Measurements from ENCODE around the gene HOGA1. TPM values are rescaled to one million over a fixed set of nuclear protein-coding genes. Genes with fewer than 3 reads are reported as not detected.
A peak's percentile ranks its signal among the peaks of the same experiment; 100 is the strongest.

The HOGA1 gene
- total and polyA plus RNA-seq, 8 donors: 7.2 to 20.5 (median 9.5) TPM

DNA sequence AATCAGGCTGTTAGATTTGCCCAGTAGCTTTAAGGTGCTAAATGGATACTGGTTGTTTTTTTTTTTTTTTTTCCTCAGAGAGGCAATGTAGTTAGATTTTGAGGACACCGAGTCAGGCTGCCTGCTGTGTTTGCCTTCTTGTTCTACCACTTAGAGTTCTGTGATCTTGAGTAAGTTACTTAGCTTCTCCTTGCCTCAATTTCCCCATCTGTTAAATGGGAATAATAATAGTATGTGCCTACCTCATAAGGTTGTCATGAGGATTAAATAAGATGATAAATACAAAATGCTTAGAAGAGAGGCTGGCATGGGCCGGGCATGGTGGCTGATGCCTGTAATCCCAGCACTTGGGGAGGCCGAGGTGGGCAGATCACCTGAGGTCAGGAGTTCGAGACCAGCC, 34.5 kb downstream of the HOGA1 start:
- intact Hi-C loops (cut with DNase I): no loop called here
- FAIRE-seq: no peak

GRCh38 chr10:97623277-97623676, 39.1 kb downstream of the HOGA1 start:
- Histone ChIP-seq H3K4me1 (peaks cover 0 to 3% (median 0%) of the 10 kb centered on the region in 3 donors), H3K36me3 (no peaks in the 10 kb centered on the region), H3K27me3 (no peaks in the 10 kb centered on the region), H3K9me3 (no peaks in the 10 kb centered on the region), H3K4me3 (no peak overlapping the region), H3K27ac (peak overlapping the region in 1 of 4 donors; percentile 27)
- intact Hi-C loops (cut with DNase I): no loop called here
- no peak for FAIRE-seq
- ATAC-seq: peak in 2 of 4 donors; percentile 40 to 63
- no peak for TF ChIP-seq CTCF (IDR thresholded peaks at IDR 0.05)
- 41 to 55% methylated on average over 1 of the region's 1 CpG for WGBS, 2 donors
- DNase-seq: no peak

More for the DNA sequence above, 34.5 kb downstream of the HOGA1 start:
- ATAC-seq: no peak
- no peak for TF ChIP-seq CTCF (IDR thresholded peaks at IDR 0.05)
- Histone ChIP-seq H3K4me1 (peaks cover 0 to 3% (median 0%) of the 10 kb centered on the region in 3 donors), H3K27me3 (no peaks in the 10 kb centered on the region), H3K4me3 (no peak overlapping the region), H3K9me3 (no peaks in the 10 kb centered on the region), H3K36me3 (no peaks in the 10 kb centered on the region), H3K27ac (no peak overlapping the region)
- no peak for DNase-seq
- WGBS, 2 donors: 93 to 94% methylated on average over 4 of the region's 4 CpGs

- Histone ChIP-seq H3K27me3 (no peaks in the 10 kb centered on the region), H3K36me3 (no peaks in the 10 kb centered on the region), H3K27ac (no peak overlapping the region), H3K4me1 (peaks cover 0 to 3% (median 0%) of the 10 kb centered on the region in 3 donors), H3K4me3 (no peak overlapping the region), H3K9me3 (no peaks in the 10 kb centered on the region)
- intact Hi-C loops (cut with DNase I): no loop called here
- no peak for DNase-seq
- 51 to 58% methylated on average over 4 of the region's 4 CpGs for WGBS, 2 donors
- no peak for ATAC-seq
- no peak for TF ChIP-seq CTCF (IDR thresholded peaks at IDR 0.05)
- no peak for FAIRE-seq
These were observed 43.5 kb downstream of the HOGA1 start for GRCh38 chr10:97627731-97628130.

DNA sequence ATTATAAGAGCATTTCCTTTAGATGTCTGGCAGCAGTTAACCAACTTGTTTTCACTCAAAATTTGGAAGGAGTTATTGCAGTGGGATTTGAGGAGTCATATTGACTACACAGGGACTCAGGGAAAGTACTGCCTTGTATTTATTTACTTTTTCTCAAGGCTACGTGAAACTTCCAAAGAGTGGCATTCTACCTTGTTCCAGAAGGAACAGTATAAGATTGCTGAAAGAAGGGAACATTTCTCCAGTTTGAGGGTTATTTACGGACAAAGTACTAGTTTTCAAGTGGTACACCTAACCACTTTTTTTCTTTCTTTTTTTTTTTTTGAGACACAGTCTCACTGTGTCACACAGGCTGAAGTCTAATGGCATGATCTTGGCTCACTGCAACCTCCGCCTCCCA, 44.0 kb downstream of the HOGA1 start:
- 65 to 71% methylated on average over 3 of the region's 3 CpGs for WGBS, 2 donors
- H3K9me3 ChIP-seq: no peaks in the 10 kb centered on the region
- FAIRE-seq (no peak), ATAC-seq (peak in 1 of 4 donors; percentile 46), DNase-seq (no peak)
- H3K27ac ChIP-seq: no peak overlapping the region
- intact Hi-C loops (cut with DNase I): no loop called here
- H3K4me3 ChIP-seq: no peak overlapping the region
- peaks cover 0 to 1% (median 0%) of the 10 kb centered on the region in 3 donors for H3K4me1 ChIP-seq
- no peaks in the 10 kb centered on the region for H3K36me3 ChIP-seq
- TF ChIP-seq CTCF (IDR thresholded peaks at IDR 0.05): no peak
- no peaks in the 10 kb centered on the region for H3K27me3 ChIP-seq

DNA sequence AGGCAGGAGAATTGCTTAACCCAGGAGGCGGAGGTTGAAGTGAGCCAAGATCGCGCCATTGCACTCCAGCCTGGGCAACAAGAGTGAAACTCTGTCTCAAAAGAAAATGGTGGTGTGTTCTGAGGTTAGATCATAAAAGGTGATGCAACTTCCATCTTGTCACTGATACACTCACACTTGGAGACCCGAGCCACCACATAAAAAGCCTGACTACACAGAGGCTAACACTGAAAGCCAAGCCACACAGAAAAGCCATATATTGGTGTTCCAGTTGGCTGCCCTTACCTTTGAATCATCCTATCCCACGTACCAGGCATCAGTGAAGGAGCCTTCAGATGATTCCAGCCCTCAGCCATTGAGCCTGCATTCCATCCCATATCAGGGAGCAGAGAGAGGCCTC, 45.1 kb downstream of the HOGA1 start:
- FAIRE-seq (no peak), ATAC-seq (no peak), DNase-seq (no peak)
- no peaks in the 10 kb centered on the region for H3K36me3 ChIP-seq
- no peak overlapping the region for H3K27ac ChIP-seq
- intact Hi-C loops (cut with DNase I): no loop called here
- no peak for TF ChIP-seq CTCF (IDR thresholded peaks at IDR 0.05)
- no peaks in the 10 kb centered on the region for H3K4me1 ChIP-seq
- no peaks in the 10 kb centered on the region for H3K27me3 ChIP-seq
- no peak overlapping the region for H3K4me3 ChIP-seq
- no peaks in the 10 kb centered on the region for H3K9me3 ChIP-seq
- 95 to 98% methylated on average over 5 of the region's 5 CpGs for WGBS, 2 donors

Data from pancreas (tissue), 10 donors.